HG03139 (cell line): ENCODE data around the gene SFMBT2.

Experiments
- ATAC-seq: cut with Tn5 transposase; IDR thresholded peaks from one replicate; pipeline ENCODE4 v1.9.1; 2021; ENCODE audit not compliant: unreplicated experiment

Gene SFMBT2

GRCh38 chr10:7275761-7276440, 134.9 kb downstream of the SFMBT2 start:
- no peak for ATAC-seq

- ATAC-seq, result no peak
Measured at GRCh38 chr10:7274293-7274692, 136.5 kb downstream of the SFMBT2 start.

- ATAC-seq, result no peak
Measured at GRCh38 chr10:7272008-7272407, 138.8 kb downstream of the SFMBT2 start.

- ATAC-seq, result no peak
Measured at GRCh38 chr10:7269988-7270387, 140.8 kb downstream of the SFMBT2 start.

- ATAC-seq, result no peak
Measured at GRCh38 chr10:7267142-7267541, 143.7 kb downstream of the SFMBT2 start.

- no peak for ATAC-seq
Measured at GRCh38 chr10:7265396-7266123, 145.3 kb downstream of the SFMBT2 start.

- ATAC-seq, result no peak
Measured at GRCh38 chr10:7264313-7264756, 146.5 kb downstream of the SFMBT2 start.

GRCh38 chr10:7263616-7264015, 147.2 kb downstream of the SFMBT2 start:
- no peak for ATAC-seq

- no peak for ATAC-seq
Measured at GRCh38 chr10:7261351-7261750, 149.5 kb downstream of the SFMBT2 start.

GRCh38 chr10:7260912-7261311, 149.9 kb downstream of the SFMBT2 start:
- ATAC-seq, result no peak

GRCh38 chr10:7260412-7260900, 150.4 kb downstream of the SFMBT2 start:
- ATAC-seq, result peak; percentile 63

- ATAC-seq, result peak; percentile 78
Measured at GRCh38 chr10:7258948-7259523, 151.8 kb downstream of the SFMBT2 start.

- ATAC-seq, result no peak
Measured at GRCh38 chr10:7255517-7255916, 155.3 kb downstream of the SFMBT2 start.

- ATAC-seq, result no peak
Measured at GRCh38 chr10:7251696-7252465, 159.0 kb downstream of the SFMBT2 start.

- ATAC-seq, result no peak
Measured at GRCh38 chr10:7250236-7250635, 160.6 kb downstream of the SFMBT2 start.

- no peak for ATAC-seq
Measured at GRCh38 chr10:7248585-7249164, 162.2 kb downstream of the SFMBT2 start.

- no peak for ATAC-seq
Measured at GRCh38 chr10:7248148-7248547, 162.7 kb downstream of the SFMBT2 start.

GRCh38 chr10:7245505-7245904, 165.3 kb downstream of the SFMBT2 start:
- ATAC-seq, result no peak

- ATAC-seq, result peak; percentile 87
Measured at GRCh38 chr10:7243873-7244272, 167.0 kb downstream of the SFMBT2 start.

- no peak for ATAC-seq
Measured at GRCh38 chr10:7243139-7243538, 167.7 kb downstream of the SFMBT2 start.
